H9 (cell line): ENCODE data around the gene KCNMA1. TPM values are rescaled to one million over a fixed set of nuclear protein-coding genes. Genes with fewer than 3 reads are reported as not detected.
A peak's percentile ranks its signal among the peaks of the same experiment; 100 is the strongest.

Experiments used
- DNase-seq: peaks from one replicate; pipeline ENCODE4 v3.0.0-alpha.2; 2017
- H2AFZ ChIP-seq: one replicate; pipeline ENCODE4 v1.6.1; 2013; ENCODE audit warnings: mild to moderate bottlenecking, low read length, control low read depth, moderate library complexity
- H2AK5ac ChIP-seq: 2 replicates; pipeline ENCODE4 v1.6.1; 2013; ENCODE audit warnings: low read length, control low read depth, mixed read lengths; ENCODE audit not compliant: insufficient read length
- H2BK120ac ChIP-seq: one replicate; pipeline ENCODE4 v1.6.1; 2013; ENCODE audit warnings: low read depth, mild to moderate bottlenecking, low read length, control low read depth, inconsistent platforms; ENCODE audit not compliant: poor library complexity, severe bottlenecking
- H2BK12ac ChIP-seq: 2 replicates; pipeline ENCODE4 v1.6.1; 2013; ENCODE audit warnings: low read length, control low read depth, mixed read lengths, low read depth; ENCODE audit not compliant: insufficient read length
- H2BK15ac ChIP-seq: 2 replicates; pipeline ENCODE4 v1.6.1; 2013; ENCODE audit warnings: low read depth, low read length, control low read depth
- H2BK20ac ChIP-seq: one replicate; pipeline ENCODE4 v1.6.1; 2013; ENCODE audit warnings: low read depth, mild to moderate bottlenecking, low read length, control low read depth, inconsistent platforms; ENCODE audit not compliant: poor library complexity, severe bottlenecking
- H2BK5ac ChIP-seq: 2 replicates; pipeline ENCODE4 v1.6.1; 2013; ENCODE audit warnings: low read length, control low read depth, mixed read lengths; ENCODE audit not compliant: insufficient read length
- H3K14ac ChIP-seq: 2 replicates; pipeline ENCODE4 v1.6.1; 2013; ENCODE audit warnings: low read length, control low read depth; ENCODE audit not compliant: insufficient read depth
- H3K18ac ChIP-seq: 2 replicates; pipeline ENCODE4 v1.6.1; 2013; ENCODE audit warnings: low read depth, mild to moderate bottlenecking, mixed read lengths, low read length, control low read depth; ENCODE audit not compliant: insufficient read length
- H3K23ac ChIP-seq: 2 replicates; pipeline ENCODE4 v1.6.1; 2013; ENCODE audit warnings: low read length, control low read depth, mixed read lengths, low read depth; ENCODE audit not compliant: insufficient read length
- H3K23me2 ChIP-seq: 2 replicates; pipeline ENCODE4 v1.6.1; 2013; ENCODE audit warnings: low read depth, mild to moderate bottlenecking, mixed read lengths, low read length, control low read depth; ENCODE audit not compliant: insufficient read length, poor library complexity, severe bottlenecking
- H3K27ac ChIP-seq: 2 replicates; pipeline ENCODE4 v1.5.1; 2013; ENCODE audit warnings: low read length, control low read depth, mixed read lengths, low read depth; ENCODE audit not compliant: insufficient read length
- H3K27me3 ChIP-seq: 2 replicates; pipeline ENCODE4 v1.6.1; 2013; ENCODE audit warnings: low read length, control low read depth, inconsistent platforms; ENCODE audit not compliant: insufficient read depth
- H3K4ac ChIP-seq: 2 replicates; pipeline ENCODE4 v1.6.1; 2013; ENCODE audit warnings: low read depth, mild to moderate bottlenecking, control low read depth, inconsistent platforms, low read length, moderate library complexity
- H3K4me1 ChIP-seq: 2 replicates; pipeline ENCODE4 v1.6.1; 2013; ENCODE audit warnings: low read length, control low read depth, inconsistent platforms; ENCODE audit not compliant: insufficient read depth
- H3K4me2 ChIP-seq: 2 replicates; pipeline ENCODE4 v1.6.1; 2013; ENCODE audit warnings: low read length, control low read depth, mixed read lengths; ENCODE audit not compliant: insufficient read length, insufficient read depth
- H3K56ac ChIP-seq: 2 replicates; pipeline ENCODE4 v1.6.1; 2013; ENCODE audit warnings: low read depth, mild to moderate bottlenecking, mixed read lengths, low read length, control low read depth; ENCODE audit not compliant: insufficient read length
- H3K79me1 ChIP-seq: 2 replicates; pipeline ENCODE4 v1.6.1; 2013; ENCODE audit warnings: low read depth, mild to moderate bottlenecking, moderate library complexity, low read length, control low read depth, inconsistent platforms; ENCODE audit not compliant: insufficient read depth, poor library complexity, severe bottlenecking
- H3K79me2 ChIP-seq: 2 replicates; pipeline ENCODE4 v1.6.1; 2013; ENCODE audit warnings: low read length, control low read depth, inconsistent platforms; ENCODE audit not compliant: insufficient read depth
- H3K9ac ChIP-seq: 2 replicates; pipeline ENCODE4 v1.6.1; 2013; ENCODE audit warnings: low read length, control low read depth, mixed read lengths; ENCODE audit not compliant: insufficient read length; ENCODE audit errors: extremely low read depth
- H3K9me3 ChIP-seq: one replicate; pipeline ENCODE4 v1.6.1; 2013; ENCODE audit warnings: low read depth, low read length, inconsistent platforms; ENCODE audit not compliant: control insufficient read depth
- H3T11ph ChIP-seq: one replicate; pipeline ENCODE4 v1.6.1; 2013; ENCODE audit warnings: mild to moderate bottlenecking, low read length, control low read depth, inconsistent platforms
- H4K20me1 ChIP-seq: one replicate; pipeline ENCODE4 v1.6.1; 2013; ENCODE audit not compliant: control insufficient read depth, insufficient read length, insufficient read depth
- H4K5ac ChIP-seq: 2 replicates; pipeline ENCODE4 v1.6.1; 2013; ENCODE audit warnings: low read depth, mild to moderate bottlenecking, mixed read lengths, low read length, control low read depth; ENCODE audit not compliant: insufficient read length
- H4K8ac ChIP-seq: replicated peaks from 2 replicates; pipeline ENCODE4 v1.6.1; 2013; ENCODE audit warnings: low read length, control low read depth, mixed read lengths, low read depth; ENCODE audit not compliant: insufficient read length
- H4K91ac ChIP-seq: 2 replicates; pipeline ENCODE4 v1.6.1; 2013; ENCODE audit warnings: low read depth, mild to moderate bottlenecking, moderate library complexity, mixed read lengths, low read length, control low read depth; ENCODE audit not compliant: insufficient read length
- H3K27ac Mint-ChIP-seq, 3 experiments: 2 replicates in 2 of 3; 3 replicates in 1 of 3; pipeline ENCODE4 v1.8.0; 2020 to 2021; ENCODE audit warnings: mixed read lengths in 3 of 3, mild to moderate bottlenecking in 1 of 3, moderate library complexity in 1 of 3
- H3K27me3 Mint-ChIP-seq: 2 replicates; pipeline ENCODE4 v1.8.0; 2021; ENCODE audit warnings: low read depth, mild to moderate bottlenecking, moderate library complexity, mixed read lengths
- H3K36me3 Mint-ChIP-seq, 3 experiments: 2 replicates in 2 of 3; 3 replicates in 1 of 3; pipeline ENCODE4 v1.8.0; 2020 to 2021; ENCODE audit warnings: low read depth in 3 of 3, mixed read lengths in 3 of 3; ENCODE audit not compliant: insufficient read depth in 1 of 3
- H3K4me1 Mint-ChIP-seq, 2 experiments: 2 replicates each; pipeline ENCODE4 v1.8.0; 2020; ENCODE audit warnings: mixed read lengths in 2 of 2
- H3K4me3 Mint-ChIP-seq, 2 experiments: 2 replicates in 1 of 2; 3 replicates in 1 of 2; pipeline ENCODE4 v1.8.0; 2020 to 2021; ENCODE audit warnings: mild to moderate bottlenecking in 2 of 2, mixed read lengths in 2 of 2, moderate library complexity in 1 of 2
- H3K9me3 Mint-ChIP-seq, 2 experiments: 2 replicates in 1 of 2; 3 replicates in 1 of 2; pipeline ENCODE4 v1.8.0; 2020; ENCODE audit warnings: mild to moderate bottlenecking in 2 of 2, mixed read lengths in 2 of 2, moderate library complexity in 1 of 2
- CTCF ChIP-seq: fragments of 200-600 bp; sonication (generic); conservative IDR thresholded peaks from 3 replicates; pipeline ENCODE4 v1.8.0; 2021; ENCODE audit warnings: antibody characterized with exemption, mild to moderate bottlenecking
- WGBS: extraction: QIAGEN DNeasy Blood & Tissue Kit; methylation state at CpG from one replicate; pipeline ENCODE4 v1.1.7; 2013; ENCODE audit warnings: missing lambda C conversion rate, low lambda C conversion rate, mixed read lengths; ENCODE audit not compliant: insufficient read length; ENCODE audit errors: extremely low coverage; 5-methylcytosine and 5-hydroxymethylcytosine counted together
- total RNA-seq: library from RNA; stranded (reverse); gene quantifications from 2 replicates; pipeline ENCODE4 v1.2.1, GENCODE V29; 2021

Gene KCNMA1
- total RNA-seq, 1 experiment from 2014 or later = 2.0 TPM

GRCh38 chr10:77052593-77052992 is 585.0 kb downstream of the KCNMA1 start:
- no peak overlapping the region for H3K18ac ChIP-seq
- no peak overlapping the region for H2BK120ac ChIP-seq
- peak overlapping the region in 1 of 3 experiments; percentile 19; a peak in 1 of 7 replicates for H3K27ac Mint-ChIP-seq
- H3K27ac ChIP-seq = no peak overlapping the region
- H2BK20ac ChIP-seq = no peak overlapping the region
- H3K4me1 Mint-ChIP-seq = peaks cover 0 to 4% of the 10 kb centered on the region in 2 experiments; a peak in 1 of 4 replicates
- H3K56ac ChIP-seq = no peak overlapping the region
- no CpG with 5 or more reads among the region's 2 CpGs for whole genome bisulfite sequencing
- no peaks in the 10 kb centered on the region for H3K79me1 ChIP-seq
- H3K4me3 Mint-ChIP-seq = no peak overlapping the region
- no peak overlapping the region for H3K23ac ChIP-seq
- no peak overlapping the region for H3K9ac ChIP-seq
- H4K8ac ChIP-seq = no peak overlapping the region
- no peak overlapping the region for H2BK5ac ChIP-seq
- no peak overlapping the region for H3T11ph ChIP-seq
- H3K4ac ChIP-seq = no peak overlapping the region
- H3K4me2 ChIP-seq = no peak overlapping the region
- no peaks in the 10 kb centered on the region for H3K27me3 ChIP-seq
- no peak overlapping the region for H2BK12ac ChIP-seq
- no peaks in the 10 kb centered on the region for H3K23me2 ChIP-seq
- no peaks in the 10 kb centered on the region for H3K9me3 ChIP-seq
- no peak overlapping the region for H4K91ac ChIP-seq
- no peak overlapping the region for H4K5ac ChIP-seq
- no peaks in the 10 kb centered on the region for H3K79me2 ChIP-seq
- H3K27me3 Mint-ChIP-seq = peaks cover 2% of the 10 kb centered on the region; the same call in 1 of the 2 replicates
- H2BK15ac ChIP-seq = no peak overlapping the region
- H3K4me1 ChIP-seq = no peaks in the 10 kb centered on the region
- no peak overlapping the region for H2AFZ ChIP-seq
- H4K20me1 ChIP-seq = no peaks in the 10 kb centered on the region
- TF ChIP-seq CTCF = no peak
- no peaks in the 10 kb centered on the region for H3K9me3 Mint-ChIP-seq
- H3K36me3 Mint-ChIP-seq = no peaks in the 10 kb centered on the region
- no peak for DNase-seq
- H2AK5ac ChIP-seq = no peak overlapping the region
- H3K14ac ChIP-seq = no peak overlapping the region
